ENCODE data around the gene CAMK2G. TPM values are rescaled to one million over a fixed set of nuclear protein-coding genes. Genes with fewer than 3 reads are reported as not detected.

CAMK2G gene
- total RNA-seq, 3 donors from 2014 or later (not counting 1 experiment from before 2014, with no cell fraction given) = 53.6 to 73.8 (median 62.3) TPM

GRCh38 chr10:73774637-73775036, 99.7 kb downstream of the CAMK2G start:
- Mint-ChIP-seq H3K36me3 (peaks cover 12% of the 10 kb centered on the region), H3K4me3 (peak overlapping the region; percentile 97), H3K27me3 (ENCODE audit: low read depth in 2 of 2) (no peaks in the 10 kb centered on the region), H3K27ac (peak overlapping the region; percentile 84 to 96), H3K4me1 (peaks cover 48 to 55% of the 10 kb centered on the region in 2 donors), H3K9me3 (no peaks in the 10 kb centered on the region)
- H3K9me3 ChIP-seq (ENCODE audit: control insufficient read depth, insufficient read depth, low read length) = no peaks in the 10 kb centered on the region
- peak overlapping the region; percentile 67 for H3K4me3 ChIP-seq (ENCODE audit: low read length)
- ATAC-seq (peak; percentile 53 to 67 (median 65)), DNase-seq (peak; percentile 65 to 69)
- TF ChIP-seq, protein P1, sequence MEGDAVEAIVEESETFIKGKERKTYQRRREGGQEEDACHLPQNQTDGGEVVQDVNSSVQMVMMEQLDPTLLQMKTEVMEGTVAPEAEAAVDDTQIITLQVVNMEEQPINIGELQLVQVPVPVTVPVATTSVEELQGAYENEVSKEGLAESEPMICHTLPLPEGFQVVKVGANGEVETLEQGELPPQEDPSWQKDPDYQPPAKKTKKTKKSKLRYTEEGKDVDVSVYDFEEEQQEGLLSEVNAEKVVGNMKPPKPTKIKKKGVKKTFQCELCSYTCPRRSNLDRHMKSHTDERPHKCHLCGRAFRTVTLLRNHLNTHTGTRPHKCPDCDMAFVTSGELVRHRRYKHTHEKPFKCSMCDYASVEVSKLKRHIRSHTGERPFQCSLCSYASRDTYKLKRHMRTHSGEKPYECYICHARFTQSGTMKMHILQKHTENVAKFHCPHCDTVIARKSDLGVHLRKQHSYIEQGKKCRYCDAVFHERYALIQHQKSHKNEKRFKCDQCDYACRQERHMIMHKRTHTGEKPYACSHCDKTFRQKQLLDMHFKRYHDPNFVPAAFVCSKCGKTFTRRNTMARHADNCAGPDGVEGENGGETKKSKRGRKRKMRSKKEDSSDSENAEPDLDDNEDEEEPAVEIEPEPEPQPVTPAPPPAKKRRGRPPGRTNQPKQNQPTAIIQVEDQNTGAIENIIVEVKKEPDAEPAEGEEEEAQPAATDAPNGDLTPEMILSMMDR (IDR thresholded peaks at IDR 0.05) = peak; percentile 28
- H3K4me1 ChIP-seq (ENCODE audit: control insufficient read depth, insufficient read depth, low read length) = peaks cover 37% of the 10 kb centered on the region
- WGBS (ENCODE audit: insufficient coverage) = 13% methylated on average over 3 of the region's 5 CpGs
- H3K27ac ChIP-seq (ENCODE audit: low read length) = no peak overlapping the region
- H3K36me3 ChIP-seq (ENCODE audit: control insufficient read depth, insufficient read depth, low read length) = peaks cover 61% of the 10 kb centered on the region
- intact Hi-C loops (cut with micrococcal nuclease) = loop anchor here (1.0 to 5.0 kb wide), 6 partner anchors 11 to 304 kb away; partner anchors contain the start of genes NDST2 and ZSWIM8
- H3K27me3 ChIP-seq (ENCODE audit: control insufficient read depth, insufficient read depth, low read length) = no peaks in the 10 kb centered on the region

GRCh38 chr10:73773152-73773879, 101.0 kb downstream of the CAMK2G start:
- intact Hi-C loops (cut with micrococcal nuclease) = loop anchor here (2.0 to 5.0 kb wide), 3 partner anchors 29 to 169 kb away; partner anchors contain the start of genes NDST2 and SEC24C
- Histone ChIP-seq H3K9me3 (ENCODE audit: control insufficient read depth, insufficient read depth, low read length) (no peaks in the 10 kb centered on the region), H3K27me3 (ENCODE audit: control insufficient read depth, insufficient read depth, low read length) (no peaks in the 10 kb centered on the region), H3K27ac (ENCODE audit: low read length) (peak overlapping the region; percentile 95), H3K36me3 (ENCODE audit: control insufficient read depth, insufficient read depth, low read length) (peaks cover 64% of the 10 kb centered on the region), H3K4me1 (ENCODE audit: control insufficient read depth, insufficient read depth, low read length) (peaks cover 42% of the 10 kb centered on the region), H3K4me3 (ENCODE audit: low read length) (peak overlapping the region; percentile 67)
- DNase-seq (peak in 1 of 2 donors; percentile 24), ATAC-seq (no peak)
- Mint-ChIP-seq H3K27ac (peak overlapping the region; percentile 84 to 96), H3K27me3 (ENCODE audit: low read depth in 2 of 2) (no peaks in the 10 kb centered on the region), H3K36me3 (peaks cover 22% of the 10 kb centered on the region), H3K4me1 (peaks cover 47 to 61% of the 10 kb centered on the region in 2 donors), H3K4me3 (peak overlapping the region; percentile 97), H3K9me3 (no peaks in the 10 kb centered on the region)
- WGBS (ENCODE audit: insufficient coverage) = 6% methylated on average over 29 of the region's 29 CpGs
- TF ChIP-seq, protein P1 (IDR thresholded peaks at IDR 0.05) = no peak

DNA sequence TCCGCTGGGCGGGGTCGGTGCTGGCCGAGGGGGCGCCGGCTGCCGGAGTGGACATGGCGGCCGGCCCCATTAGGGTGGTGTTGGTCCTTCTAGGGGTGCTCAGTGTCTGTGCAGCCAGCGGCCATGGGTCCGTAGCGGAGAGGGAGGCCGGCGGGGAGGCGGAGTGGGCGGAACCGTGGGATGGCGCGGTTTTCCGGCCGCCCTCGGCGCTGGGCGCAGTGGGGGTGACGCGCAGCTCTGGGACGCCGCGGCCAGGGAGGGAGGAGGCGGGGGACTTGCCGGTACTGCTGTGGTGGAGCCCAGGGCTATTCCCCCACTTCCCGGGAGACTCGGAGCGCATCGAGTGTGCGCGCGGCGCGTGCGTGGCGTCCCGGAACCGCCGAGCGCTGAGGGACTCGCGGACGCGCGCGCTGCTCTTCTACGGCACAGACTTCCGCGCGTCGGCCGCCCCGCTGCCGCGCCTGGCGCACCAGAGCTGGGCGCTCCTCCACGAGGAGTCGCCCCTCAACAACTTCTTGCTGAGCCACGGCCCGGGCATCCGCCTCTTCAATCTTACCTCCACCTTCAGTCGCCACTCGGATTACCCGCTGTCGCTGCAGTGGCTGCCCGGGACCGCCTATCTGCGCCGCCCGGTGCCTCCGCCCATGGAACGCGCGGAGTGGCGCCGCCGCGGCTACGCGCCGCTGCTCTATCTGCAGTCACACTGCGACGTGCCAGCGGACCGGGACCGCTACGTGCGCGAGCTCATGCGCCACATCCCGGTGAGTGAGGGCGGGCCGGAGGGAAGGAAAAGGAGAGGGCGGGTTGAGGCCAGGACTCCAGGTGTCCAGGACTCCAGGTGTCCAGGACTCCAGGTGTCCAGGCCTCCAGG, 101.8 kb downstream of the CAMK2G start:
- Mint-ChIP-seq H3K9me3 (no peaks in the 10 kb centered on the region), H3K4me3 (peak overlapping the region; percentile 97), H3K27me3 (ENCODE audit: low read depth in 2 of 2) (no peaks in the 10 kb centered on the region), H3K4me1 (peaks cover 47 to 61% of the 10 kb centered on the region in 2 donors), H3K27ac (peak overlapping the region; percentile 84 to 96), H3K36me3 (peaks cover 22% of the 10 kb centered on the region)
- no peaks in the 10 kb centered on the region for H3K27me3 ChIP-seq (ENCODE audit: control insufficient read depth, insufficient read depth, low read length)
- peaks cover 38% of the 10 kb centered on the region for H3K4me1 ChIP-seq (ENCODE audit: control insufficient read depth, insufficient read depth, low read length)
- ATAC-seq (peak; percentile 61 to 81 (median 67)), DNase-seq (peak; percentile 77 to 94)
- H3K4me3 ChIP-seq (ENCODE audit: low read length) = peak overlapping the region; percentile 67
- H3K36me3 ChIP-seq (ENCODE audit: control insufficient read depth, insufficient read depth, low read length) = peaks cover 67% of the 10 kb centered on the region
- H3K27ac ChIP-seq (ENCODE audit: low read length) = peak overlapping the region; percentile 95
- no peaks in the 10 kb centered on the region for H3K9me3 ChIP-seq (ENCODE audit: control insufficient read depth, insufficient read depth, low read length)
- TF ChIP-seq, protein P1 (IDR thresholded peaks at IDR 0.05) = no peak
- WGBS (ENCODE audit: insufficient coverage) = under 1% methylated on average over 101 of the region's 101 CpGs
- intact Hi-C loops (cut with micrococcal nuclease) = loop anchor here (1.0 to 5.0 kb wide), 4 partner anchors 13 to 170 kb away; partner anchors contain the start of genes NDST2 and SEC24C
